K562 (cell line): ENCODE results near the gene UFC1.

Source experiments
- CHD2 ChIP-seq: IDR thresholded peaks from 2 replicates; pipeline ENCODE4 v1.6.1; 2011; ENCODE audit warnings: low read depth, low read length
- CREB1 ChIP-seq, 2 experiments: sonication (generic) in 1 of 2; formaldehyde crosslinking in 1 of 2; IDR thresholded peaks; 2 replicates each; pipeline versions ENCODE4 v1.6.1 to v1.8.0; 2012 to 2022; ENCODE audit warnings: inconsistent platforms in 1 of 2, mild to moderate bottlenecking in 1 of 2, missing genetic modification reagents in 1 of 2, moderate library complexity in 1 of 2
- EZH2 ChIP-seq: IDR thresholded peaks from 2 replicates; pipeline ENCODE4 v1.6.1; 2012; ENCODE audit warnings: low read depth, mild to moderate bottlenecking, inconsistent platforms, low read length, borderline replicate concordance
- GABPA ChIP-seq: fragments of 200-800 bp; sonication (Bioruptor generic); conservative IDR thresholded peaks from 2 replicates; pipeline ENCODE4 v1.6.1; 2016; ENCODE audit warnings: low read depth, missing genetic modification characterization, missing compliant biosample characterization
- POLR2A ChIP-seq: fragments of 450-650 bp; conservative IDR thresholded peaks from 2 replicates; pipeline ENCODE4 v1.6.1; 2016
- SETDB1 ChIP-seq: IDR thresholded peaks from one replicate; pipeline ENCODE4 v1.6.1; 2012; ENCODE audit warnings: low read length, control low read depth, inconsistent platforms
- ZZZ3 ChIP-seq: fragments of 450-650 bp; IDR thresholded peaks from 2 replicates; pipeline ENCODE4 v1.6.1; 2016; ENCODE audit warnings: antibody characterized with exemption, mild to moderate bottlenecking, moderate library complexity
- TF ChIP-seq, protein P1 (sequence below), 3 experiments: IDR thresholded peaks in 2 of 3; conservative IDR thresholded peaks in 1 of 3; 2 replicates each; pipeline ENCODE4 v1.5.1; 2011 to 2012; ENCODE audit warnings: low read length in 3 of 3, mild to moderate bottlenecking in 3 of 3, control low read depth in 2 of 3, improper control_type of control experiment in 1 of 3, inconsistent platforms in 1 of 3, low read depth in 1 of 3, mixed read lengths in 1 of 3, moderate library complexity in 1 of 3; ENCODE audit not compliant: insufficient read depth in 2 of 3

DNA sequence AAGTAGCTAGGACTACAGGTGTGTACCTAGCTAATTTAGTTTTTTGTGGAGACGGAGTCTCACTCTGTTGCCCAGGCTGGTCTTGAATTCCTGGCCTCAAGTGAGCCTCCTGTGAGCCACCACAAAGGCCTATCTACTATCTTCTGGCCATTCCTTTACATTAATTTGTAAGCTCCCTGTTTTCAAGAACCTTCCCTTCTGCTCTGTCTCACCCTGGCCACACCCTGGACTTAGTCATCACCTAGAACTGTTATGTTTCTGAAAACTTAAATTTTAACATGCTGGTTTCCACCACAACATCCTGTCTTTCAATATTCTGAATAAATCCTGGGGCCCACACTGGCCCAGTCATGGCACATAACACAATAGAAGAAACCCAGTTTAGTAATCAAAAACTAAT is 28.4 kb downstream of the UFC1 start:
- TF ChIP-seq CHD2, result no peak
- no peak for TF ChIP-seq POLR2A
- TF ChIP-seq, protein P1, sequence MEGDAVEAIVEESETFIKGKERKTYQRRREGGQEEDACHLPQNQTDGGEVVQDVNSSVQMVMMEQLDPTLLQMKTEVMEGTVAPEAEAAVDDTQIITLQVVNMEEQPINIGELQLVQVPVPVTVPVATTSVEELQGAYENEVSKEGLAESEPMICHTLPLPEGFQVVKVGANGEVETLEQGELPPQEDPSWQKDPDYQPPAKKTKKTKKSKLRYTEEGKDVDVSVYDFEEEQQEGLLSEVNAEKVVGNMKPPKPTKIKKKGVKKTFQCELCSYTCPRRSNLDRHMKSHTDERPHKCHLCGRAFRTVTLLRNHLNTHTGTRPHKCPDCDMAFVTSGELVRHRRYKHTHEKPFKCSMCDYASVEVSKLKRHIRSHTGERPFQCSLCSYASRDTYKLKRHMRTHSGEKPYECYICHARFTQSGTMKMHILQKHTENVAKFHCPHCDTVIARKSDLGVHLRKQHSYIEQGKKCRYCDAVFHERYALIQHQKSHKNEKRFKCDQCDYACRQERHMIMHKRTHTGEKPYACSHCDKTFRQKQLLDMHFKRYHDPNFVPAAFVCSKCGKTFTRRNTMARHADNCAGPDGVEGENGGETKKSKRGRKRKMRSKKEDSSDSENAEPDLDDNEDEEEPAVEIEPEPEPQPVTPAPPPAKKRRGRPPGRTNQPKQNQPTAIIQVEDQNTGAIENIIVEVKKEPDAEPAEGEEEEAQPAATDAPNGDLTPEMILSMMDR (IDR thresholded peaks at IDR 0.05 in 2 of 3, conservative IDR thresholded peaks at IDR 0.05 in 1 of 3; ENCODE audit: insufficient read depth in 2 of 3, low read depth in 1 of 3, low read length in 3 of 3), result no peak
- TF ChIP-seq ZZZ3, result no peak
- TF ChIP-seq SETDB1, result no peak
- no peak for TF ChIP-seq GABPA (tag)
- TF ChIP-seq EZH2, result no peak
- no peak for TF ChIP-seq CREB1 (IDR thresholded peaks at IDR 0.05)
- TF ChIP-seq CREB1 (CRISPR knock-in tag; IDR thresholded peaks at IDR 0.05), result no peak
